ENCODE data around the gene CHST12.

GRCh38 chr7:2471396-2471795 is 68.0 kb downstream of the CHST12 start:
- TF ChIP-seq, protein P1, sequence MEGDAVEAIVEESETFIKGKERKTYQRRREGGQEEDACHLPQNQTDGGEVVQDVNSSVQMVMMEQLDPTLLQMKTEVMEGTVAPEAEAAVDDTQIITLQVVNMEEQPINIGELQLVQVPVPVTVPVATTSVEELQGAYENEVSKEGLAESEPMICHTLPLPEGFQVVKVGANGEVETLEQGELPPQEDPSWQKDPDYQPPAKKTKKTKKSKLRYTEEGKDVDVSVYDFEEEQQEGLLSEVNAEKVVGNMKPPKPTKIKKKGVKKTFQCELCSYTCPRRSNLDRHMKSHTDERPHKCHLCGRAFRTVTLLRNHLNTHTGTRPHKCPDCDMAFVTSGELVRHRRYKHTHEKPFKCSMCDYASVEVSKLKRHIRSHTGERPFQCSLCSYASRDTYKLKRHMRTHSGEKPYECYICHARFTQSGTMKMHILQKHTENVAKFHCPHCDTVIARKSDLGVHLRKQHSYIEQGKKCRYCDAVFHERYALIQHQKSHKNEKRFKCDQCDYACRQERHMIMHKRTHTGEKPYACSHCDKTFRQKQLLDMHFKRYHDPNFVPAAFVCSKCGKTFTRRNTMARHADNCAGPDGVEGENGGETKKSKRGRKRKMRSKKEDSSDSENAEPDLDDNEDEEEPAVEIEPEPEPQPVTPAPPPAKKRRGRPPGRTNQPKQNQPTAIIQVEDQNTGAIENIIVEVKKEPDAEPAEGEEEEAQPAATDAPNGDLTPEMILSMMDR (IDR thresholded peaks at IDR 0.05), result no peak
- no peak for TF ChIP-seq ZFX (IDR thresholded peaks at IDR 0.05; ENCODE audit: borderline replicate concordance)

Measured in 22Rv1 (cell line).